ENCODE measurements around the gene ENOSF1. TPM values are rescaled to one million over a fixed set of nuclear protein-coding genes. Genes with fewer than 3 reads are reported as not detected.
"Not testable (repeated sequence)": the region's sequence is repeated elsewhere in the genome, so short reads cannot be mapped to it uniquely, and the experiment has no call there.

The ENOSF1 gene
- total RNA-seq, 1 donor from 2014 or later = 24.4 TPM

DNA sequence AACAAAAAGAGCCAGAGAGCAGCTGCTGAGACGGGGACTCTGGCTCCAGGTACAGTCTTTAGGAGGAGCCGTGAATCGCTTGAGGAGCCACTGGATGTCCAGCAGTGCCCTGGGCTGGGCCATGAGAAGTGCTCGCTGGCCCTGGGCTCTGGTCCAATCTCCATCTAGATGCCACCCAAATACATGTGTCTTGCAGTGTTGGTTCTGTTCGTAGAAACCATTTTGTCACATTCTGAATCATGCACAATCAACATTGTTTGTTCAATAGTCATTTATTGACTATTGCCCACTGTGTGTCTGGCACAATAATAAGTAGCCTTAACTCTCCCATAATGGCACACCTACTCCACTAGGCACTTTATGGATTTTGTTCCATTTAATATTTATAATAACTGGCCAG, 28.9 kb downstream of the ENOSF1 start:
- intact Hi-C loops (cut with micrococcal nuclease) = no loop called here
- H3K36me3 ChIP-seq = peaks cover 45% of the 10 kb centered on the region
- H3K9me3 ChIP-seq (replicated peaks) = no peaks in the 10 kb centered on the region
- DNase-seq = no peak
- H3K27ac ChIP-seq (replicated peaks) = no peak overlapping the region
- no peak overlapping the region for H3K4me3 ChIP-seq
- no peaks in the 10 kb centered on the region for H3K27me3 ChIP-seq (ENCODE audit: low read depth)
- TF ChIP-seq, protein P1, sequence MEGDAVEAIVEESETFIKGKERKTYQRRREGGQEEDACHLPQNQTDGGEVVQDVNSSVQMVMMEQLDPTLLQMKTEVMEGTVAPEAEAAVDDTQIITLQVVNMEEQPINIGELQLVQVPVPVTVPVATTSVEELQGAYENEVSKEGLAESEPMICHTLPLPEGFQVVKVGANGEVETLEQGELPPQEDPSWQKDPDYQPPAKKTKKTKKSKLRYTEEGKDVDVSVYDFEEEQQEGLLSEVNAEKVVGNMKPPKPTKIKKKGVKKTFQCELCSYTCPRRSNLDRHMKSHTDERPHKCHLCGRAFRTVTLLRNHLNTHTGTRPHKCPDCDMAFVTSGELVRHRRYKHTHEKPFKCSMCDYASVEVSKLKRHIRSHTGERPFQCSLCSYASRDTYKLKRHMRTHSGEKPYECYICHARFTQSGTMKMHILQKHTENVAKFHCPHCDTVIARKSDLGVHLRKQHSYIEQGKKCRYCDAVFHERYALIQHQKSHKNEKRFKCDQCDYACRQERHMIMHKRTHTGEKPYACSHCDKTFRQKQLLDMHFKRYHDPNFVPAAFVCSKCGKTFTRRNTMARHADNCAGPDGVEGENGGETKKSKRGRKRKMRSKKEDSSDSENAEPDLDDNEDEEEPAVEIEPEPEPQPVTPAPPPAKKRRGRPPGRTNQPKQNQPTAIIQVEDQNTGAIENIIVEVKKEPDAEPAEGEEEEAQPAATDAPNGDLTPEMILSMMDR (IDR thresholded peaks at IDR 0.05; ENCODE audit: borderline replicate concordance) = no peak
- H3K4me1 ChIP-seq = no peaks in the 10 kb centered on the region

DNA sequence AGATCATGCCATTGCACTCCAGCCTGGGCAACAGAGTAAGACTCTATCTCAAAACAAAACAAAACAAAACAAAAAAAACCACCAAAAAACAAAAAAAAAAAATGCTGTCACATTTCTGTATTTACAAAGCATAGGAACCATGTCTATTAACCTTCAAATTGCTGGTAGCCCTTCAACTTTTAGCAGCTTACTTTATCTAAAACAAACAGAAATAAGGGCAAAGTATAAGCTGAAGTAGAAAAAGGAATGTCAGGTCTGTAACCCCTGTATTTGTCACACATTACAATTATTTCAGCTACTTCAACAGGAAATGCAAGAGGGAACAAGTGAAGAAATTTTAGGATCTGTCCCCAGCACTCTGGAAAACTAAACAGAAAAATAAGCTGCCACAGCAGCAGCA, 29.6 kb downstream of the ENOSF1 start:
- intact Hi-C loops (cut with micrococcal nuclease) = no loop called here
- TF ChIP-seq, protein P1 (IDR thresholded peaks at IDR 0.05; ENCODE audit: borderline replicate concordance) = no peak
- DNase-seq = no peak
- H3K27ac ChIP-seq (replicated peaks) = no peak overlapping the region
- H3K4me1 ChIP-seq = no peaks in the 10 kb centered on the region
- no peaks in the 10 kb centered on the region for H3K9me3 ChIP-seq (replicated peaks)
- no peaks in the 10 kb centered on the region for H3K27me3 ChIP-seq (ENCODE audit: low read depth)
- H3K36me3 ChIP-seq = peaks cover 52% of the 10 kb centered on the region
- H3K4me3 ChIP-seq = no peak overlapping the region

DNA sequence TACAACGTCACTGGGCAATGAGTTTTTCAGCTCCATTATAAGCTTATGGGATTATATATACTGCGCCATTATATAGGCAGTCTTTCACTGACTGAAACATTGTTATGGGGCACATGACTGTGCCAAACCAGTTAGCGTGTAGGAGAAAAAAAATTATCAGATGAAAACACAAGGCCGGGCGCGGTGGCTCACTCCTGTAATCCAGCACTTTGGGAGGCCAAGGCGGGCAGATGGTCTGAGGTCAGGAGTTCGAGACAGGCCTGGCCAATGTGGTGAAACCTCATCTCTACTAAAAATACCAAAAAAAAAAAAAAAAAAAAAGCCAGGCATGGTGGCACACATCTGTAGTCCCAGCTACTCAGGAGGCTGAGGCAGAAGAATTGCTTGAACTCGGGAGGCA, 30.0 kb downstream of the ENOSF1 start:
- H3K4me1 ChIP-seq; H3K27me3 ChIP-seq (ENCODE audit: low read depth); DNase-seq; H3K27ac ChIP-seq (replicated peaks); H3K4me3 ChIP-seq; H3K9me3 ChIP-seq (replicated peaks); intact Hi-C loops (cut with micrococcal nuclease): not testable (repeated sequence)
- peaks cover 56% of the 10 kb centered on the region for H3K36me3 ChIP-seq

DNA sequence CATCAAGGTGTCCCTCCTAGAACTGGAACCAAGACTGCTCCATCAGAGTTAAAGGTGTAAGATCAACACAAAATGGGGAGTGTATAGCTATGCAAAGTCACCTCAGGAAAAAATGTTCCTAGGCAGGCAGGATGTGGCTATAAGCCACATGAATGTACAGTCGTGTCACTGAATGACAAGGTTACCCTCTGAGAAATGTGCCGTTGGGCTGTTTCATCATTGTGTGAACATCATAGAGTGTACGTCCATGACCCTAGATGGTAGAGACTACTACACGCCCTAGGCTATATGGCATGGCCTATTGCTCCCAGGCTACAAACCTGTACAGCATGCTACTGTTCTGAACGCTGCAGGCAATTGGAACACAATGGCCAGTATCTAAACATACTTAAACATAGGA, 30.4 kb downstream of the ENOSF1 start:
- Histone ChIP-seq H3K4me3 (no peak overlapping the region), H3K36me3 (peaks cover 59% of the 10 kb centered on the region), H3K27ac (replicated peaks) (no peak overlapping the region), H3K4me1 (no peaks in the 10 kb centered on the region), H3K27me3 (ENCODE audit: low read depth) (no peaks in the 10 kb centered on the region), H3K9me3 (replicated peaks) (no peaks in the 10 kb centered on the region)
- intact Hi-C loops (cut with micrococcal nuclease) = no loop called here
- no peak for DNase-seq
- TF ChIP-seq, protein P1 (IDR thresholded peaks at IDR 0.05; ENCODE audit: borderline replicate concordance) = no peak

DNA sequence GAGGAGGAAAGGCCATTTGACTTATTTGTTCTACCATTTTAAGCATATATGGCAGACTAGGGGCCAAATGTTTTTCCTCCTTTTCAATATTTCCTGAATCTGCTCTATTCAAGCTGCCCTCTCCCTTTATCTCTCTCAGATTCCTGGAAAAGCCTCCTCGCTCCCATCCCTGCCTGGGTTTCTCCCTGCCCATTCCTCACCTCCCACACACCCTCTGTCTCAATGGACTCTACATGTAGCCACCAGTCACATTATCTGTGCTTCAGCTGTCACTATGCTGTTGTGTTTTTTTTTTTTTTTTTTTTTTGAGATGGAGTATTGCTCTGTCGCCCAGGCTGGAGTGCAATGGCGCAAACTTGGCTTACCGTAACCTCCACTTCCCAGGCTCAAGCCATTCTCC, 32.0 kb downstream of the ENOSF1 start:
- DNase-seq = no peak

DNA sequence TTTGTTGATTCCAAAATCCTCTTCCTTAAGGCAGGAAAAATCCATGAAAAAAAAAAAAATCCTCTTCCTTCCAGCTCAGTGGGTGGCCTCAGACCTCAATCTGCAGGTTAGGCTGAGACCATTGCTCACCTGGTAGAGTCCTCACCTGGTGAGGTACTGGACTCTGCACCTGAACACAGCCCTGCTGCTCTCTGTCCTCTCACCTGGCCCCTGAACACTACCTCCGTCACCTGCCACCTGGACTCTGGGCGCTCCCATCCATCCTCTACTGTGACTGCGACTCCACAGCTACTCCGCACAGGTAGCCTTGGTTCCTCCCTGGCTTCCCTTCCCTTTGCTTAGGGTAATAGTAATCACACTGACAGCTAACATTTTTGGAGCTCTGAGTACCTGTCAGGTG, 32.9 kb downstream of the ENOSF1 start:
- peaks cover 64% of the 10 kb centered on the region for H3K36me3 ChIP-seq
- H3K27ac ChIP-seq (replicated peaks) = no peak overlapping the region
- DNase-seq = no peak
- H3K4me1 ChIP-seq = peaks cover 17% of the 10 kb centered on the region
- no peaks in the 10 kb centered on the region for H3K27me3 ChIP-seq (ENCODE audit: low read depth)
- no peaks in the 10 kb centered on the region for H3K9me3 ChIP-seq (replicated peaks)
- TF ChIP-seq, protein P1 (IDR thresholded peaks at IDR 0.05; ENCODE audit: borderline replicate concordance) = no peak
- H3K4me3 ChIP-seq = no peak overlapping the region
- intact Hi-C loops (cut with micrococcal nuclease) = no loop called here

More for the DNA sequence above, 32.0 kb downstream of the ENOSF1 start:
- peaks cover 59% of the 10 kb centered on the region for H3K36me3 ChIP-seq
- no peaks in the 10 kb centered on the region for H3K27me3 ChIP-seq (ENCODE audit: low read depth)
- no peaks in the 10 kb centered on the region for H3K9me3 ChIP-seq (replicated peaks)
- intact Hi-C loops (cut with micrococcal nuclease) = no loop called here
- peaks cover 9% of the 10 kb centered on the region for H3K4me1 ChIP-seq
- TF ChIP-seq, protein P1 (IDR thresholded peaks at IDR 0.05; ENCODE audit: borderline replicate concordance) = no peak
- no peak overlapping the region for H3K4me3 ChIP-seq
- no peak overlapping the region for H3K27ac ChIP-seq (replicated peaks)
